ENCODE results near the gene CRYBG1. TPM values are rescaled to one million over a fixed set of nuclear protein-coding genes. Genes with fewer than 3 reads are reported as not detected.
A peak's percentile ranks its signal among the peaks of the same experiment; 100 is the strongest.

CRYBG1 gene, protein sequence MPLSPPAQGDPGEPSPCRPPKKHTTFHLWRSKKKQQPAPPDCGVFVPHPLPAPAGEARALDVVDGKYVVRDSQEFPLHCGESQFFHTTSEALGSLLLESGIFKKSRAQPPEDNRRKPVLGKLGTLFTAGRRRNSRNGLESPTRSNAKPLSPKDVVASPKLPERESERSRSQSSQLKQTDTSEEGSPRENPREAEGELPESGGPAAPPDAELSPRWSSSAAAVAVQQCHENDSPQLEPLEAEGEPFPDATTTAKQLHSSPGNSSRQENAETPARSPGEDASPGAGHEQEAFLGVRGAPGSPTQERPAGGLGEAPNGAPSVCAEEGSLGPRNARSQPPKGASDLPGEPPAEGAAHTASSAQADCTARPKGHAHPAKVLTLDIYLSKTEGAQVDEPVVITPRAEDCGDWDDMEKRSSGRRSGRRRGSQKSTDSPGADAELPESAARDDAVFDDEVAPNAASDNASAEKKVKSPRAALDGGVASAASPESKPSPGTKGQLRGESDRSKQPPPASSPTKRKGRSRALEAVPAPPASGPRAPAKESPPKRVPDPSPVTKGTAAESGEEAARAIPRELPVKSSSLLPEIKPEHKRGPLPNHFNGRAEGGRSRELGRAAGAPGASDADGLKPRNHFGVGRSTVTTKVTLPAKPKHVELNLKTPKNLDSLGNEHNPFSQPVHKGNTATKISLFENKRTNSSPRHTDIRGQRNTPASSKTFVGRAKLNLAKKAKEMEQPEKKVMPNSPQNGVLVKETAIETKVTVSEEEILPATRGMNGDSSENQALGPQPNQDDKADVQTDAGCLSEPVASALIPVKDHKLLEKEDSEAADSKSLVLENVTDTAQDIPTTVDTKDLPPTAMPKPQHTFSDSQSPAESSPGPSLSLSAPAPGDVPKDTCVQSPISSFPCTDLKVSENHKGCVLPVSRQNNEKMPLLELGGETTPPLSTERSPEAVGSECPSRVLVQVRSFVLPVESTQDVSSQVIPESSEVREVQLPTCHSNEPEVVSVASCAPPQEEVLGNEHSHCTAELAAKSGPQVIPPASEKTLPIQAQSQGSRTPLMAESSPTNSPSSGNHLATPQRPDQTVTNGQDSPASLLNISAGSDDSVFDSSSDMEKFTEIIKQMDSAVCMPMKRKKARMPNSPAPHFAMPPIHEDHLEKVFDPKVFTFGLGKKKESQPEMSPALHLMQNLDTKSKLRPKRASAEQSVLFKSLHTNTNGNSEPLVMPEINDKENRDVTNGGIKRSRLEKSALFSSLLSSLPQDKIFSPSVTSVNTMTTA (N-terminal part only)
- total RNA-seq: 2.2 and 5.5 TPM in 2 replicates
- 0.64 TPM for polyA plus RNA-seq (2012)

DNA sequence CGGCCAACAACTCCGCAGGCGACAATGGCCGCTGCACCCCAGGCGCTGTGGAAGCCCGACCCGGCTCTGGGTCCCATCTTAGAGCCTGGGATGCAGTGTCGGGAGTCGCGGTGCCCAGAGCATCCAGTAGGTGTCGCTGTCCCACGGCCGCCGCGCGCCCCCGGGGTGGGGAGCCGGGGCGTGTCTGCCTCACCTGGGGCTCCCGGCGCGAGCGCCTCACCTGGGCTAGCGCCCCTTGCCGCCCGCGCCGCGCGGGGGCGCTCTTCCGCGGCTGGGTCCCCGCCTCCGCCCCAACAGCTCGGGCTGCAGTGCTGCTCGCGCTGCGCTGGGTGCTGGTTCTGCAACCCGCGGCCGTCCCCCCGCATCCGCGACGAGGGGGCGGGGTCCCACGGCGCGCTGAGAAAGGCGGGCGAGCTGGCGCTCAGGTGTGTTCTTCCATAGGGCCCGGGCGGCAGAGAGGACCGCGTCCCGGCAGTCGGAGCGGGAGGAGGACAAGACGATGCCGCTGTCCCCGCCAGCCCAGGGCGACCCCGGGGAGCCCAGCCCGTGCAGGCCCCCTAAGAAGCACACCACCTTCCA lies at the start of gene CRYBG1:
Gene CRYBG1, plus strand, starts transcription at position 308 of the 579 bp plus-strand sequence. Its CDS starts 192 bp downstream, at position 500.
- DNase-seq (ENCODE audit: low read depth): peak; percentile 37

DNA sequence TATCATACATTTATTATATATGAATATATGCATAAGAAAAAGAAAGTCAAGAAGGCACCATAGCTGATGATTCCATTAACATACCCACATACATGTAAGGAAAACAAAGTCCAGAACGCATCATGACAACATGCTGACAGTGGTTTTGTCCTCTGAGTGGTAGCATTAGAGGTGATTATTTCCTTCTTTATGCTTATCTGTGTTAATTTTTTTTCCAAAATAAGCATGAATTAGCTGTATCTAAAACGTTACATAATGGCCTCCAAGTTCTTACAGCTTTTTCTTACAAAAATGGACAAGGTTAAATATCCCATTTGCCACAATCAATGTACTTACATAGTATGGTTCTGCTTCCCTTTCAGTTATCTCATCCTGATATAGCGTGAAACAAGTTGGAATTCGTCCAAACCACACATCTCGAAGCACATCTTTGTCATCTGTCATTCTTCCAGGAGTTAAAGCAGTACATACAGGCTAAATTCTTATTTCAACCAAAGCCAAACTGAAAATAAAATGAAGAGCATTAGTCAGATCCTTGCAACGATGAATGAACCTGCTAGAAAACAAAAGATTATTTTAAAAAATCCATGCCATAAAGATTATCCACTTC lies 44.6 kb upstream of the CRYBG1 start:
- no peak for DNase-seq (ENCODE audit: low read depth)

DNA sequence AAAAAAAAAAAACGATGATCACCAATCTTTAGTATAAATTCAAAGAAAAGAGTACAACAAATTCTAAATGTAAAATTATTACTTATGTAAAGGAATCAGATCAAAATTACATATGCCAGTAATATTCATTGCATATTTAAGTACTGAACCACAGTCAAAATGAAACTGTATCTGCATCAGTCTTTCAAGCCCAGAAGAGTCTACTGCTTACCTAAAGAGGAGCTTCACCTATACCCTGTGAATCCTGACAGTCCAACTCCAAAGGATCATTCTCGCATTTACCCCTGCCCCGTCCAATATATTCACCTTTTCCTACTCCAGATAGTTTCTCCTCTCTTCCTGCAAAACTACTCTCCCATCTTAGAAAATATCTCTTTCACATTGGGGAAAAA lies 44.1 kb upstream of the CRYBG1 start:
- DNase-seq (ENCODE audit: low read depth): no peak

DNA sequence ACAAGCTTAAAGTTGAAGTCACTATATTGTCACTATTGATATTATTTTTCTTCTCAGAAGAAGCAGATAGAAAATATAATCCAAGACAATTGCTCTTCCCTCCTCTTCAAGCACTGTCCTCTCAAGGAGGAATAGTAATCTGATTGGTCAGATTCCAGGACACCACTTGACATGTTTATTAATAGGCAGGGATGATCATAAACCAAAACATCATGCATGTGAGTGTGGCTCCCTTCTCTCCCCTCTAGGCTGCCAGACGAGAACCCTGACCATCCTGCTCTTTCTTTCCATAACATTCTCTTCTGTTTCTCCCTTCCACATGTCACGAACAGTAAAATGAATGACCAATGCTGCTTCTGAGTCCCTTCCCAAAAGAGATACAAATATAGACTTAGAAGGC lies 42.5 kb upstream of the CRYBG1 start:
- peak; percentile 68 for DNase-seq (ENCODE audit: low read depth)

DNA sequence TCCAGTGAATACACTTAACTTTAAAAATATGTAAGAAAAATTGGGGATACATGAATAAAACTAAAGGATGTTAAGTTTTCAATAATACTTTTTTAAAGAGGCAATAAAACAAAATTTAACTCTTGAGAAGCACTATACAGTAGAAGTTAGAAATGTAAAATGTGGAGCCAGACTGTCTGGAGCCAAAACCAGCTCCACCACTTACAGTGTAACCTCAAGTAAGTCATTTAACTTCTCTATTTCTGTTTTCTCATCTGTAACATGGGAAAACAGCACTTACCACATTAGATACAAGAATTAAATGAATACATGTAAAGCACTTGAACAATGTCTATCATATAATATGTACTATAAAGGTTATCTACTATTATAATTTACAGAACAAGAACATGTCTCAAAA lies 41.7 kb upstream of the CRYBG1 start:
- no peak for DNase-seq (ENCODE audit: low read depth)

DNA sequence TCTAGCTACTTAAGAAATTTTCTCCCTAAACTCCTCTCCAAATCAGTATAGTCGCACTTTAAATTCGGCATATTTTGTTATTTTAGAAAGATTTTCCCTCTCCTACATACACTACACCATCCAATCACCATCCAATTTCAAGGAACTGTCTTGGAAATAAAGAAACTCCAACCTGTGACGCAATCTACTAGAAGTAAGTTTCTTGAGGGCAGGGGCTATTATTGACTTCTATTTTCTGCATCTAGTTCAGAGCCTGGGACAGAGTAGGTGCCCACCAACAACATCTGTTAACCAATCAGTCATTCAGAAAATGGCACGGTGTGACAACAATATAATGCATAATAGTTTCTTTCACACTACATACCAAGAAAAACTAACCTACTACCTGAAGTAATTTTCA lies 38.6 kb upstream of the CRYBG1 start:
- no peak for DNase-seq (ENCODE audit: low read depth)

DNA sequence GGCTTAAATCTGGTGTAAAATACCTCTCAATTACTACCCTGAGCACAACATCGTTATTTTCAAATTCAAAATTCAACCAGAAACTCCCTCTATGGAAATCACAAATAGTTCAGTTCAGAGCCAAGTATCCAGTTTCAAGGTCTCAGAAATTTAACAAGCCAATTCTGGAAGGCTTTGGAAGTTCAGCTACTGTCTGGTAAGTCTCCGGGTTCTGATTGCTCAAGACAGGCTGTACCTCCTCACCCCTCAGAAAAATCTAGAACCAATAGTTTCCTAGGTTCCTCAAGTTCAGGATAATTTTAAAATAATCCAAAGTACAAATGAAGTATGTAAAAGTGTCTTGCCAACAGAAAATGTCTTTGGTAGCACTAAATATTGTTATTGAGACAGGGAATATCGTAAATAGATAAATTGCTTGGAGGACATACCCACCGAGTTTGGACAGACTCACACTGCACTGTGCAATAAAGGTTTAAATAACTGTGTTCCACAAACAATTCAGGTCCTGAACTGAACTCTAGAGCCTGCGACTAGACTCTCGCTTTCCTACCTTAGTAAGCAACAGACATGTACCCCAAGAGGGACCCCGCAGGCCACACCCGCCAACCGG lies 35.7 kb upstream of the CRYBG1 start:
- no peak for DNase-seq (ENCODE audit: low read depth)

DNA sequence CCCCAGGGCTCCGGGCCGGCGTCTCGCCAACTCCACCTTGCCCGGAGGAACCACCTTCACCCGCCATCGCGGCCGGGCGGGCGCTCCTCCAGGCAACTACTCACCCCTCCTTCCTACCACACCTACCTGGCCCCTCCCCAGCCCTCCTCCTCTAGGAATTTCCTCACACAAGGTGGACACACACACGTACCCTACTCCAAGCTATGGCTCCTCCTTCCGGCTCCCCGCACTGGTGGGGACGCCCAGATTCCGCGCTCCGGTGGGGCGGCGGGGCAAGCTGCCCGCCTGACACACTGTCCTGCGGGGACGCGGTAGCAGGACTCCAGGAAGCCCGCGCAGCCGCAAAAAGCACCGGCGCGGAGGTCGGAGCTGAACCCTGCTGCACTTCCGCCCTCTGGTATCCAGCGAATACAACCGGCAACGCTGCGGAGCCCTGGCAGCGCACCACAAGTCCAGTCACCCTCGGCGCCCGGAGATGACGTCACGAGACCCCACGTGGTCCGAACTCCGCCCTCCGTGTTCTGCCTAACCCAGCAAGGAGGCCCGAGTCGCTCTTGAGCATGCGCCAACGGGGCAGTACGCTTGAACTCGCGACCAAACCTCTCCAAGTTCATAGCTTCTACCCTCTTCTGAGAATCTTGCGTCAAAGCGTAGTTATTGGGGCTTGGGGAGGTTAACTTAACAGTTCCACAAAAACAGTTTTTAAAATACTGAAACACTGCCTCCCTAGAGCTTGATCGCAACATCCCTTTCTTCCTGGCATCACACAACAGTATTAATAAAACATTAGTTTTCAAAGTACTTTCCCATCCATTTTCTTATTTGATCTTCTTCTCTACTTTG lies 35.0 kb upstream of the CRYBG1 start, which contains the start of gene ATG5:
Gene ATG5, minus strand, starts transcription at position 425 of the 843 bp plus-strand sequence. CDS start 9,552 bp downstream, outside the sequence.
- DNase-seq (ENCODE audit: low read depth): peak; percentile 99

DNA sequence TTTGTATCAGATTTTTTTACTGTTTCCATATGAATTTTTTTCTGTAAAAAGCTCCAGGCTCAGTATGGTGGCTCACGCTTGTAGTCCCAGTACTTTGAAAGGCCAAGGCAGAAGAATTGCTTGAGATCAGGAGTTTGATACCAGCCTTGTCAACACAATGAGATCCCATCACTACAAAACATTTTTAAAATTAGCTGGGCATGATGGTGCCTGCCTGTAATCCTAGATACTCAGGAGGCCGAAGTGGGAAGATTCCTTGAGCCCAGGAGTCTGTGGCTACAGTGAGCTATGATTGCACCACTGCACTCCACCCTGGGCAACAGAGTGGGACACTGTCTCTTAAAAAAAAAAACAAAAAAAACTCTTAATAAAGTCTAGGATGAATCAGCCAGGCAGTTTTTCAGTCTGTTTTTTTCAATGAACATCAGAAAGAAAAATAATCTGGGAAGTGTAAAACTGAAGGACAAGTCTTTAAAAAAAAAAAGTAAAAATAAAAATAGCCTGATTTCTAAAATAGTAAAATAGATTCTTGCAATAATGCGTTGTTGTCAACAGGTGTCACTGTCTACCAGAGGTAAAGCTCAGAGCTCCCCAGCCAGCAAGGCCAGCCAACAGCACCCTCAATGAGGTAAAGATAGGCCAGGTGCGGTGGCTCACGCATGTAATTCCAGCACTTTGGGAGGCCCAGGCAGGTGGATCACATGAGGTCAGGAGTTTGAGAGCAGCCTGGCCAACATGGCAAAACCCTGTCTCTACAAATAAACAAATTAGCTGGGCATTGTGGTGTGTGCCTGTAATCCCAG lies 25.7 kb upstream of the CRYBG1 start:
- DNase-seq (ENCODE audit: low read depth): peak; percentile 58

DNA sequence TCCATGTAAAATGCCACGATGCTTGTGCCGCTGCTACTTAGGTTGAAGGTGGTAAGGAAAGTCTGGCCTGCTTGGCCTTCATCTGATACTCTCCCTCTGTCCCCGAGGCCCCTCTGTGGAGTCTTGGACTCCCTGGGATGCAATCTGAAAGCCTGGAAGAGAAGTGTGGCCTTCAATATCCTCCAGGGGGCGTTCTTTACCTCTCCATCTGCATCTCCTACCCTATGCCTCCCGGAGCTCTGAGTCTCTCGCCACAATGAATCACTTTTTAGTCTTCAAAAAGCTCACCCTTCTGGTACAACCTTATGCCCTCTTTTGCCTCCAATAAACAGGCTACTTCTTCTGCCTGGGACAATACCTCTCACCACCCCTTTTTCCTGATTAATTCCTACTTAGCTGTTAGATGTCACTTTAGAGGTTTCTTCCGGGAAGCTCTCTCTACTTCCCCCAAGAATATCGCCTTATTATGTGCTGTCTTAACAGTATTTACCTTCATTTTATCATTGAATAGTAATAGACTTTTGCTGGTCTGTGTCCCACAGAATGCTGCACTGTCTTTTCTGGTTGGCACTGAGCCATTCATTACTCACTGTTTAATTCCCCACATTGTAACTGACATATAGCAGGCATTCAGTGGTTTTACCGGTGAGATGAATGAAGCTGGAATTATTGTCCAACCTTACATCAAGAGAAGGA lies 21.0 kb upstream of the CRYBG1 start:
- peak; percentile 77 for DNase-seq (ENCODE audit: low read depth)

DNA sequence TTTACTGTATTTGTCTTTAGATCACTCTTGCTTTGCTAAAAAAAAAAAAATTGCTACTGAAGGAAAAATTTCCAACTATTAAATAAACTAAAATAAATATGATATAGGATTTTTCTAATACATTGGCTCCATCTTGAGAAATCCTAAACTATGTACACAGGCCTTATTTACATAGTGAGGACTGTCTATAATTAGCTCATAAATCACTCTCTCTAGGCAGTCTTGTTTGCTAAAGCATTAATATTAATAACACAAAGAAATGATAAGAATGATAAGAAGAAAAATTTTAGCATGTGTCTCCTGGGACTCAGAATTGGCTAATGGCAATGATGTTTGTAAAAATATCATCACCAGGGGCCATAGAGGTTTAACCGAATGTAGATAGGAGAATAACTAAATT lies 13.3 kb upstream of the CRYBG1 start:
- no peak for DNase-seq (ENCODE audit: low read depth)

DNA sequence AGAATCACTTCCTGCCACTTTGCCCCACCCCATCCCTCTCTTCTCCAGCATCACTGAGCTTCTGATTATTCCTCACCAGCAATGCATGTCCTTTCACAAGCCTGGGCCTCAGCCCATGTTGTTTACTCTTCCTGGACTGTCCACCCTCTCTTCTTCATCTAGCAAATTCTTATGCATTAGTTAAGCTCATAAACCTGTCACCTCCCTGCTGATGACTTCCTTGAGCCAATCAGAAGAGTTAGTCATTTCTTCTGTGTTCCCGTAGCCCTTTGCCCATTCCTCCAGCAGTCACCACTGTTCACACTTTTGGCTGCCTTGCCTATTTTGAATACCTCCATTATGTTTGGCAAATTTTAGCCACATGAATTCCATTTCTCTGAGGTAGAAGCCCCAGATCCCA lies 4.1 kb upstream of the CRYBG1 start:
- no peak for DNase-seq (ENCODE audit: low read depth)

DNA sequence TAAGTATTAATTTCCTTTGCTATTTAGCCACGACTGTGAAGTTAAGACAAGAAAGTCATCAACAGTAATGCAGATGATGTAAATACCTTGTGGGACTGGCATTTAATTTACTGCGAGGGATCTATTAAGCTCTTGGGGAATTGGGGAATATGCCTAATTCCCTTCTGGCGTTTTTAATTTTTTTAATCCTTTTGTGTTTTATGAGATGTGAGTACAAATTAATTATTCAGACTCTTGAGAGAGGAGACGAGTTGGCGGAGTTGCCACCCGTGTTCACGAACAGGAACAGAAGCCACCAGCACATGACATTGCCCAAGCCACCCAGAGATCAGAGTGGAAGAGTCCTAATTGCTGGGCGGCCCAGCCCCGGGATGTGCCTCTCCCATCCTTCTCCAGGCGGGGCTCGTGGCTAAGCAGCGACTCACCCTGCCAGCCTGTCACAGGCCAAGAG lies 533 bp upstream of the CRYBG1 start:
- DNase-seq (ENCODE audit: low read depth): no peak

DNA sequence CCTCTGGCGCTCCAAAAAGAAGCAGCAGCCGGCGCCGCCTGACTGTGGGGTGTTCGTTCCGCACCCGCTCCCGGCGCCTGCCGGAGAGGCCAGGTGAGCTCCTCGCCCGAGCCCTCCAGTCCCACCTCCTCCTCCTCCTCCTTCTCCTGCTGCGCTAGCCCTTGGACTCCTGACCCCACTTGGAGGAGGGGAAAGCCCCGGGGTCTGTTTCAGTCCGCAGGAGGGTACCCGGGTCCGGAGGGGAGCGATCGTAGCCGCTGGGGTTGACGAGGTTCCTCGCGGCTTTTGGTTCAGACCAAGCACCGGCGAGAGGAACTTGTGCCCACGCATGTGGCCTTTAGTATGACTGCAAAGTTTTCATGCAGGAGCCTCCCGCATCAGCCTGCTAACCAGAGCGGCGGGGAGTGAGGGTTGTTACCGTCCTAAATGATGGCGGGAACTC lies 493 bp downstream of the CRYBG1 start:
- no peak for DNase-seq (ENCODE audit: low read depth)

DNA sequence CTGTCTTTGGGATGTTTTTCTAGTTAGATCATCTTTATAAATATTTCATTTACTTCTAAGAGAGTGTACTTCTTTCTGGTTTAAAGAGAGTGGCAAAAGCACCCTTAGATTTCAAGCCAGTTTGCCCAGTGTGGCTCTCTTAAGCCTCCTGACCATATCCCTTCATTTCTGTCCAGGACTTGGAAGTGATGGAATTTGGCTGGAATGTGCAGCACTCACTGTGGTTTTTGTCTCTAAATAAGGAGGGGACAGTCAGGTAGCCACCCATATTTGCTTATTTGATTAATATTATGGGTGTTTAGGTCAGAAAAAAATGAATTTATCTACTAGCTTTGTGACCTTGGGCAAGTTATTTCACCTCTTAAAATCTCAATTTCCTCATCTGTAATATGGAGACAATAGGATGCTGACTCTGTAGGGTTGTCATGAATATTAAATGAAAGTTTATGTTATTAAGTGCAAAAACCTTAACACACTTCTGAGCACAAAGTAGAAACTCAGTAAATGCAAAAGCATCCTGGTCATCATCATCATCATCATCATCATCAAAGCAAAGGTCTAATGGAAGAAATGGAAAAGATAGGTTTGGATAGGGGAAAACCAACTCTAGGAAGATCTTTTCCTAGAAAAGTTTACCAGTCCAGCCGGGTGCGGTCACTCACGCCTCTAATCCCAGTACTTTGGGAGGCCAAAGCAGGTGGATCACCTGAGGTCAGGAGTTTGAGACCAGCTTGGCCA lies 3.1 kb downstream of the CRYBG1 start:
- DNase-seq (ENCODE audit: low read depth): peak; percentile 8

DNA sequence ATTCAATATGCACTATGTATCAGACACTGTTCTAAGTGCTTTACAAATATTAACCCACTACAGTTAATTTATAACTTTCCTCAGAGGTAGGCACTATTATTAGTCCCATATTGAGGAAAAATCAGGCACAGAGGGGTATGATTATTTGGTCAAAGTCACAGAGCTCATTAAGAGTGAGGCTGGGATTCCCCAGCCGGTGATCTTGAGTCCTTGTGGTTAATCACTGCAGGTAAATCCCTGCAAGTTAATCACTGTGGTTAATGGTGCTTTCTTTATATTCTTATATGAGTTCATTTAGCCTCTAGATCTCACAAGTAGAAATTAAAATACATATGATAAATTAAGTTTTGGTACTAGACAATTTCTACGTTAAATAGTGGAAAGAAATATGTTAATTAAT lies 9.2 kb downstream of the CRYBG1 start:
- DNase-seq (ENCODE audit: low read depth): no peak

DNA sequence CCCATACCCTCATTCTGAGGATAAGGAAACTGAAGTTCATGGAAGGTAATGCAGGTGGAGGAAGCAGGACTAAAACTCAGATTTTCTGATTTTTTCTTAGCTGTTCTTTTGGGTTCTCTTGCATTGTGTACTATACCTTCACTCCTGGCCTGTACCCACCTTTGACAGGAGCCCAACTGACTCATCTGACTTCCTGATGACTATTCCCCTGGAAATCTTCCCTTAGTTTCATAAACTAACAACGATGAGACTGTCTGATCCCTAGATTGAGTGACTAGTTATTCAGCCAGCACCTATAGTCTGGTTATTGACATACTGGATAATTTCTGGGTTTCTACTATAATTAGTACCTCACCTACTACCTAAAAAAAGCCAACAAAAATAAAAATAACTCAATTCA lies 10.1 kb downstream of the CRYBG1 start:
- DNase-seq (ENCODE audit: low read depth): no peak

Measured in myocyte (in vitro differentiated cells).